HG03432 (cell line): ENCODE data around the gene OPA3.
A peak's percentile ranks its signal among the peaks of the same experiment; 100 is the strongest.
"Not testable (repeated sequence)": the region's sequence is repeated elsewhere in the genome, so short reads cannot be mapped to it uniquely, and the experiment has no call there.

ENCODE experiments used
- ATAC-seq: cut with Tn5 transposase; IDR thresholded peaks from one replicate; pipeline ENCODE4 v1.9.1; 2021; ENCODE audit warnings: mild to moderate bottlenecking, moderate library complexity; ENCODE audit not compliant: unreplicated experiment

Gene OPA3

GRCh38 chr19:45584332-45585157, at the start of gene OPA3:
TSS of gene OPA3 (minus strand) at chr19:45584802. CDS start at chr19:45584764, 38 bp downstream.
- peak; percentile 87 for ATAC-seq

GRCh38 chr19:45632468-45633196, 48.0 kb upstream of the OPA3 start:
- no peak for ATAC-seq

DNA sequence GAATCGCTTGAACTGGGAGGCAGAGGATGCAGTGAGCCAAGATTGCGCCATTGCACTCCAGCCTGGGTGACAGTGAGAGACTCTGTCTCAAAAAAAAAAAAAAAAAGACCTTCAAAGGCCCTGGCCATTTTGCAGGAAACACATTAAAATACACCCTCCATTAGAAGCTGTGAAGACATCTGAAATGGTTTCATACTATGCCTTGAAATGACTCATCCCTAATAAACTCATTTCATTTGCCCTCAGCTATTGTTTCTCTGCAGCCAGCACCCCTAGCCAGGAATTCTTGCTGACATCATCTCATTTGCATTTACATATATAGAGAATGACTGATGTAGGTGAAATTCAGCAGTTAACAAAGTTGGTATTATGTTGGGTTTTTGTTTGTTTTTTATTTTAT, 45.9 kb upstream of the OPA3 start:
- no peak for ATAC-seq

DNA sequence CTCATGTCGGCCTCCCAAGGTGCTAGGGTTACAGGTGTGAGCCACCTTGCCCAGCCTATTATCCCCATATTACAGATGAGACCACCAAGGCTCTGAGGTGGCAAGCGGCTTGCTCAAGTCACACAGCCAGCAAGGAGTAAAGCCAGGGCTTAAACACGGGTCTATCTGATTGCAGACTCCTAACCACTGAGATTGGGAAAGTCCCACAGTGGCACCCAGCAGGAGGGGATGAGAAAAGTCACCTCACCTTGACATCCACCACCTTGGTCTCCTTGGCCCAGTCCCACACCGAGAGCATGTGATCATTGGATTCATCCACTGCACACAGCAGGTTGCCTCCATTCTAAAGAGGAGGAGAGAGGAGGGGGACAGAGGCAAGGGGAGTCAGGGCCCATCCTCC, 45.1 kb upstream of the OPA3 start:
- no peak for ATAC-seq

- ATAC-seq = not testable (repeated sequence)
Observed at GRCh38 chr19:45628219-45628618, 43.6 kb upstream of the OPA3 start.

- no peak for ATAC-seq
Observed at GRCh38 chr19:45623984-45624383, 39.4 kb upstream of the OPA3 start.

DNA sequence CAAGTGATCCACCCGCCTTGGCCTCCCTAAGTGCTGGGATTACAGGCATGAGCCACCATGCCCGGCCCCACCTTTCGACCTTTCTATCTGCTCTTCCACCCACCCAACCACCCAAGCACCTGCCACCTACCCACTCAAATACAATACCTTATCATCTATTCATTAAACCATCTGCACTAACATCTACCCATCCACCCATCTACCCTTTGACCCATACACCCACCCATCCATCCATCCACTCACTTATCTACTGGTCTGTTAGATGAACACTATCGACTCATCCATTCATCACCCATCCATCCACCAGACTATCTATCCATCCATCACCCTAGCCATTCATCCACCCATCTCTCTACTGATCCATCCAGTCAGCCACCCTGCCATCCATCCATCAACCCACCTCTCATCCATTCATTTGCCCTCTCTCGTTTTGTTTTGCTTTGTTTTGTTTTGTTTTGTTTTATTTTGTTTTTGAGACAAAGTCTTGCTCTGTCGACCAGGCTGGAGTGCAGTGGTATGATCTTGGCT, 37.4 kb upstream of the OPA3 start:
- ATAC-seq = no peak

DNA sequence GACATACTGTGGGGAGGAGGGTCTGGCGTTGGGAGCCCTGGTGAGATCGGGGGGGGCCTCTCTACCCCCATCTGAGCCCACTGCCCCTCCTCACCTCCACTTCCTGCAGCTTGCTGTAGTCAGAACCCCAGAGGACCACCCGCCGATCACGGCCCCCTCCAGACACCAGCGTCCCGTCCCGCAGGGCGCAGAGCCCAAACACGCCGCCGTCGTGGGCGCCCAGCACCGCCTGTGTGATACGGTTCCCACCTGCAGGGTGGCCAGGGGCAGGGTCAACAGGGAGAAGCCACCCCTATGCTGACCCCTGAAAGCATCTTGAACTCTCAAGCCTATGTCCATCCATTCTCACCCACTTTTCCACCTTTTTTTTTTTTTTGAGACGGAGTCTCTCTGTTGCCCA, 36.8 kb upstream of the OPA3 start:
- no peak for ATAC-seq

GRCh38 chr19:45616704-45617017, 32.1 kb upstream of the OPA3 start:
- ATAC-seq = no peak

DNA sequence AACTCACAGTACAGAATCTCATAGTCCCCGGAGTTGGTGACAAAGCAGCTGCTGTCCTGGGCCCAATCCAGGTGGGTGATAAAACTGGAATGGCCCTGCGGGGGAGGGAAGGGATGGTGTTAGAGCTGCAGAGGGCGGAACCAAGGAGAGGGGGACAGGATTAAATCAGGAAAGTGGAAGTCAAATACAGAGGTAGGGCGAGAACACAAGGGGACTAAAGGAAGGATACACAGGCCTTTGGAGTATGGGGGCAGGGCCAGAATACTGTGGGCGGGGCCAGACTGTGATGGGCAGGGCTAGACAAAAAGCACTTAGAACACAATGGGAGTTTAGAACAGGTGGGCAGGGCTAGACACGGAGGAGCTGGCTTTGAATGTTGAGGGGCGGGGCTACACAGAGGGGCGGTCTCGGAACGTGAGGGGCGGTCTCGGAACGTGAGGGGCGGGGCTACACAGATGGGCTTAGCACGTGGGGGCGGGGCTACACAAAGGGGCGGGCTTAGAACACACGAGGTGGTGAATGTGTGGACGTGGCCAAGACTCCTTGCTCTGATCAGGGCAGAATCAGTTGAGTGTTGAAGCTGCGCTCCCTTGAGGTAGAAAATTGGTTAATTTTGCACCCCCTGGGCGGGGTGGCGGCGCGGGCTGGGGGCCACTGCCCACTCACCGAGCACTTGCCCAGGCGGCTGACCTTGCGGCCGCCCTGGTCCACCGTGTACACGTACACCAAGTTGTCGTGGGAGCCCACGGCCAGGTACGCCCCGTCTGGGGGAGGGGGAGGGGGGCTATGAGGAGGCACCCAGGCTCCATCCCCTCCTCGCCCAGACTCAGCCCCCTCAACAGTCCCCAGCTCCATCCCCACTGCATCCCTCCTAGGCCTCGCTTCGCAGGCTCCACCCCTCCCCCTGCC, 31.4 kb upstream of the OPA3 start:
- ATAC-seq = no peak

DNA sequence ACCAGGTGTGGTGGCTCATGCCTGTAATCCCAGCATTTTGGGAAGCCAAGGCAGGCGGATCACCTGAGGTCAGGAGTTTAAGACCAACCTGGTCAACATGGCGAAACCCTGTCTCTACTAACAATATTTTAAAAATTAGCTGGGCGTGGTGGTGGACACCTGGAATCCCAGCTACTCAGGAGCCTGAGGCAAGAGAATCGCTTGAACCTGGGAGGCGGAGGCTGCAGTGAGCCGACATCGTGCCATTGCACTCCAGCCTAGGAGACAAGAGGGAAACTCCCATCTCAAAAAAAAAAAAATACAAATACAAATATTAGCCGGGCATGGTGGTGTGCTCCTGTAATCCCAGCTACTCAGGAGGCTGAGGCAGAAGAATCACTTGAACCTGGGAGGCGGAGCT, 30.5 kb upstream of the OPA3 start:
- not testable (repeated sequence) for ATAC-seq

GRCh38 chr19:45613926-45614725, 29.5 kb upstream of the OPA3 start:
- peak; percentile 58 for ATAC-seq

GRCh38 chr19:45608948-45609347, 24.3 kb upstream of the OPA3 start:
- no peak for ATAC-seq

DNA sequence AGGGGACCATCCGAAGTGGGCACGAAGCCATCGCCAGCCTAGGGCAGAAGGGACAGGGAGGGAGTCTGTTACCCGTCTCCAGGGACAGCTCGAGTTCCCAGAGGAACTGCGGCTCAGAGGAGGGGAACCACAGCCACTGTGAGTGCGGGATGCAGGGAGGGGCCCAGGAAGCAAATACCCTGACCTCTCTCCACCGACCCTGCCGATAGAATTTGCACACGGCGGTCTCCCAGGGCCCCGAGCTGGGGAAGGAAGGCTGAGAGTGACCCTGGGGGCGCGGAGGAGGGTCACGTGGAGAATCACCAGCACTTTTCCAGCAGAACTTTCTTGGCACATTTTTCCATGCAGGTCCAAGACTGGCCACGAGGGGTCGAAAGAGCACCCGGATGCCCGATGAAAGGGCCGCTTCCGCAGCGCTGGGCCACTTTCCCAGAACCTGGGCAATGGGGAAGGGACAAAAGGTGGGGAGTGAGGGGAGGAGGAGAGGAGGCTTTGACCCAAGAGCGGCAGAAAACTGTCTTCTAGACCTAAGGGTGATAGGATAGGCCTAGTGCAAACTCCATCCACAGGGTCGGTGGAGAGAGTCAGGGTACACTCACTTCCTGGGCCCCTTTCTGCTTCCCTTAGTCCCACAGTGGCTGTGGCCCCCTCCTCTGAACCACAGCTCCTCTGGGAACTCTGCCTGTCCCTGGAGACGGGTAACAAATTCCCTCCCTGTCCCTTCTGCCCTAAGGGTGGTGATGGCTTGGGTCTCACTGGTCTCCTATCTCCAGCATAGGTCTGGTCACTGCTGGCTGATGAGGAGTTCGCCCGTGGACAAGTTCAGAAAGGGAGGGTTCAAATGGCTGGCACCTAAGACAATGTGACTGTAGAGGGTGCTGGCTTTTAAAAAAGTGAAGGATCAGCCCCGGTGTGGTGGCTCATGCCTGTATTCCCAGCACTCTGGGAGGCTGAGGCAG, 22.7 kb upstream of the OPA3 start:
- ATAC-seq = no peak

DNA sequence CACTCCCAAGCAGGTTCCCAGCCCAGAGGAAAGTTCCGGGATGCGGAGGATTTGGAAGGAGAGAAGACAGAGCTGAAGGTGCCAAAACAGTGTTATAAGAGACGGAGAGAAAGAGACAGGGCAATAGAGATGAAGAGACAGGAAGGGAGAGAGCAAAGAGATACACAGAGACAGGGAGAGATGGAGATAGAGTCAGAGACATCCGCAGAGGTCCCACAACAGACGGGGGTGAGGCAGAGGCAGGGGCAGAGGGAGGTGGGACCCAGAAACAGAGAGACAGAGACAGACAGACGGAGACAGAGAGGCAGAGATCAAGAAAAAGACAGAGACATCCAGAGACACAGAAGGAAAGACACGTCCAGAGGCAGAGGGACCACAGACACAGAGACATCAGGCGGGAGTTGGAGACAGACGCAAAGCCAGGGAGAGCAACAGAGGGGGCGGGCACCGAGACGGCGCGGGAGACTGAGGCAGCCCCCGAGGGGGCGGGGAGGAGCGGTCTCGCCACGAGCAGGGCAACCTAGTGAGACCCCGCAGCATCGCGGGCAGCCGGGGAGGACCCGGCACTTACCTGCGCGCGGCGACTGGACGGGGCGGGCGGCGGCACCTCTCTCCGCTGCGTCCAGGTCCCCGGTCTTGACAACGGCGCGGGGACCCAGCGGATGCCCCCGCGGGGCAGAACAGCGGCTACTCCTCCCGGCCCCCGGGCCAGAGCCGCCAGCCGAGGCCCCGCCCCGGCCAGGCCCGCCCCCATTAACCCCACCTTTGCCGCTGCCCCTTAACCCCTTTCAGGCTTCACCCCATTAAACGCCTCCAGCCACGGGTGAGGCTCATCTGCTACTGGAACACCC, 17.1 kb upstream of the OPA3 start, which contains the start of gene GPR4:
TSS of gene GPR4 (minus strand) at position 689 of the 851 bp plus-strand sequence. CDS start 10,346 bp downstream, outside the sequence.
- no peak for ATAC-seq

DNA sequence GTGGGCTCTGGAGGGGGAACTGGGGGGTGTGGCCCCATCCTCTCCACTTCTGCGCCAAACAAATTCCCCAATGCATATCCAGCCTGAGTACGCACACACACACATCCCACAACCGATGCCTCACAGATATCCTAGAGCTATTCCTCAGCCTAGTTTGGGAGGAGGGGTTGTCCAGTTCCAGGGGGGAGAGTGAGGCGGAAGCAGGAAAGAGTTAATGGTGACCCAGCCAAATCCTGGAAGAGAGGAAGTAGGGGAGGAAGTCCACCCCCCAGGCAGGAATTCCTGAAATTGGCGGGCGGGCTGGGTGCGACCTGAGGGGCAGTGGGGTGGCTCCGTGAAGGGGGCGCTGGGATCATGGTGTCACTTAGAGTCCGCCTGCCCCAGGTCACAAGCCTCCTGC, 16.5 kb upstream of the OPA3 start:
- no peak for ATAC-seq

DNA sequence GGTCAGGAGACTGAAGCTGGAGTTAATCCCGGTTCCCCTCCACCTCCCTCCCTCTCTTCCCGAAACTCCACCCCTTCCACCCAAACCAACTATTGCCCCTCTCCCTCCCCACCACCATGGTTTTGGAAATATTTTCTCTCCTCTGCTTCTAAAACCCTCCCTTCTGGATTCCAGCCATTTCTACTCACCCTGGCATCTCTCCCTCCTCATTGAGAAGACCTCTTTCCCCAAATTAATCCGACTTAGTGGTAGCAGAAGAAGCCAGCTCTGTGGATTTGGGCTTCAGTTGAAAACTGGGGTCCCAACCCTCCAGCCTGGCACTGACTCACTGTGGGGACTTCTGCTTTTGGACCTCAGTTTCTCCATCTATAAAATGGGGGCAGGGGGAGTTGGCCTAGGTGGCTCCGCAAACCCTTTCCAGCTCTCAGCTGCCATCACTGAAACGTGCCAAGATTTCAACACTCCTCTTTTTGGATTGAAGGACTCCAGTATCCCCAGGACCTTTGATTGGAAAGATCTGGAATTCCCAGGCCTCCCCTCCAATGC, 15.8 kb upstream of the OPA3 start:
- ATAC-seq = no peak

- no peak for ATAC-seq
Observed at GRCh38 chr19:45599286-45599685, 14.7 kb upstream of the OPA3 start.
